Measurements from ENCODE around the gene UBFD1.

UBFD1 gene

GRCh38 chr16:23519282-23519681, 38.2 kb upstream of the UBFD1 start:
- TF ChIP-seq GATA1 (IDR thresholded peaks at IDR 0.05; ENCODE audit: low read depth, low read length) (no peak), POLR2A (IDR thresholded peaks at IDR 0.05; ENCODE audit: low read length) (no peak)
- DNase-seq, result peak in 1 of 2 experiments; percentile 9

- no peak for DNase-seq
- no peak for TF ChIP-seq POLR2A (IDR thresholded peaks at IDR 0.05; ENCODE audit: low read length)
- no peak for TF ChIP-seq GATA1 (IDR thresholded peaks at IDR 0.05; ENCODE audit: low read depth, low read length)
Measured at GRCh38 chr16:23520500-23520899, 37.0 kb upstream of the UBFD1 start.

- TF ChIP-seq GATA1 (IDR thresholded peaks at IDR 0.05; ENCODE audit: low read depth, low read length) (no peak), POLR2A (IDR thresholded peaks at IDR 0.05; ENCODE audit: low read length) (no peak)
- DNase-seq, result no peak
Measured at GRCh38 chr16:23521037-23521743, 36.3 kb upstream of the UBFD1 start.

- DNase-seq, result no peak
- TF ChIP-seq POLR2A (IDR thresholded peaks at IDR 0.05; ENCODE audit: low read length), result no peak
- TF ChIP-seq GATA1 (IDR thresholded peaks at IDR 0.05; ENCODE audit: low read depth, low read length), result no peak
Measured at GRCh38 chr16:23521965-23522364, 35.6 kb upstream of the UBFD1 start.

GRCh38 chr16:23523321-23523720, 34.2 kb upstream of the UBFD1 start:
- TF ChIP-seq POLR2A (IDR thresholded peaks at IDR 0.05; ENCODE audit: low read length) (no peak), GATA1 (IDR thresholded peaks at IDR 0.05; ENCODE audit: low read depth, low read length) (no peak)
- DNase-seq, result no peak

GRCh38 chr16:23523876-23524385, 33.6 kb upstream of the UBFD1 start:
- TF ChIP-seq GATA1 (IDR thresholded peaks at IDR 0.05; ENCODE audit: low read depth, low read length), result no peak
- no peak for TF ChIP-seq POLR2A (IDR thresholded peaks at IDR 0.05; ENCODE audit: low read length)
- DNase-seq, result no peak

GRCh38 chr16:23524886-23525285, 32.6 kb upstream of the UBFD1 start:
- no peak for DNase-seq
- TF ChIP-seq POLR2A (IDR thresholded peaks at IDR 0.05; ENCODE audit: low read length), result no peak
- TF ChIP-seq GATA1 (IDR thresholded peaks at IDR 0.05; ENCODE audit: low read depth, low read length), result no peak

GRCh38 chr16:23527961-23528643, 29.4 kb upstream of the UBFD1 start:
- DNase-seq, result no peak
- TF ChIP-seq GATA1 (IDR thresholded peaks at IDR 0.05; ENCODE audit: low read depth, low read length) (no peak), POLR2A (IDR thresholded peaks at IDR 0.05; ENCODE audit: low read length) (no peak)

- no peak for DNase-seq
- TF ChIP-seq GATA1 (IDR thresholded peaks at IDR 0.05; ENCODE audit: low read depth, low read length) (no peak), POLR2A (IDR thresholded peaks at IDR 0.05; ENCODE audit: low read length) (no peak)
Measured at GRCh38 chr16:23528644-23529310, 28.8 kb upstream of the UBFD1 start.

GRCh38 chr16:23530062-23530461, 27.5 kb upstream of the UBFD1 start:
- DNase-seq, result no peak

GRCh38 chr16:23532448-23532847, 25.1 kb upstream of the UBFD1 start:
- no peak for DNase-seq
- no peak for TF ChIP-seq POLR2A (IDR thresholded peaks at IDR 0.05; ENCODE audit: low read length)
- no peak for TF ChIP-seq GATA1 (IDR thresholded peaks at IDR 0.05; ENCODE audit: low read depth, low read length)

More at GRCh38 chr16:23530062-23530461, 27.5 kb upstream of the UBFD1 start:
- no peak for TF ChIP-seq POLR2A (IDR thresholded peaks at IDR 0.05; ENCODE audit: low read length)
- no peak for TF ChIP-seq GATA1 (IDR thresholded peaks at IDR 0.05; ENCODE audit: low read depth, low read length)

- TF ChIP-seq POLR2A (IDR thresholded peaks at IDR 0.05; ENCODE audit: low read length) (no peak), GATA1 (IDR thresholded peaks at IDR 0.05; ENCODE audit: low read depth, low read length) (no peak)
- DNase-seq, result no peak
Measured at GRCh38 chr16:23534868-23535860, 22.4 kb upstream of the UBFD1 start.

GRCh38 chr16:23535901-23536300, 21.6 kb upstream of the UBFD1 start:
- no peak for DNase-seq
- TF ChIP-seq GATA1 (IDR thresholded peaks at IDR 0.05; ENCODE audit: low read depth, low read length) (no peak), POLR2A (IDR thresholded peaks at IDR 0.05; ENCODE audit: low read length) (no peak)
